HG03196 (cell line): Measurements from ENCODE around the gene WAS.
"Not testable (repeated sequence)": the region's sequence is repeated elsewhere in the genome, so short reads cannot be mapped to it uniquely, and the experiment has no call there.

Source experiments
- ATAC-seq: cut with Tn5 transposase; IDR thresholded peaks from one replicate; pipeline ENCODE4 v1.9.1; 2021; ENCODE audit not compliant: unreplicated experiment

Gene WAS

DNA sequence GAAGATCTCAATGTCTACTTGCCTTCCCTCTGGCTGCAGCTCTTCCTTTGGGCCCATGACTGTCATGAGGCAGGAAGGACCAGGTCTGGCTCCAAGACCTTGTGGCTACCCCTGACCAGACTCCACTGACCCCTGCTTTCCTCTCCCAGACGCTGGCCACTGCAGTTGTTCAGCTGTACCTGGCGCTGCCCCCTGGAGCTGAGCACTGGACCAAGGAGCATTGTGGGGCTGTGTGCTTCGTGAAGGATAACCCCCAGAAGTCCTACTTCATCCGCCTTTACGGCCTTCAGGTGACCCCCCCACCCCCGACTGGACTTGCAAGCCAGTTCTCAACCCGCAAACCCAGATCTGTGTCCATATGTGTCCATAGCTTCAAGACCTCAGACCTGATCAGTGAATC, 535 bp downstream of the WAS start:
- ATAC-seq = no peak

DNA sequence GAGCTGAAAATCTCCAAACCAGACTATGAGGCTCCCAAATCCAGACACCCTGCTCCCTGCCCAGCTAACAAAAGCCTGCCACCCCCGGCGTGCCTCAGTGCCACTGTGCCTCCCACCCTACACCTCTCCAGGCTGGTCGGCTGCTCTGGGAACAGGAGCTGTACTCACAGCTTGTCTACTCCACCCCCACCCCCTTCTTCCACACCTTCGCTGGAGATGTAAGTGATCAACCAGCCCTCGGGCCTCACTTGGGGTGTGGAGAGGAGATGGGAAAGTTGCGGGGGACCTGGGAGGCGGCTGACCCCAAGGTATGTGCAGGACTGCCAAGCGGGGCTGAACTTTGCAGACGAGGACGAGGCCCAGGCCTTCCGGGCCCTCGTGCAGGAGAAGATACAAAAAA, 1.8 kb downstream of the WAS start:
- ATAC-seq = no peak

DNA sequence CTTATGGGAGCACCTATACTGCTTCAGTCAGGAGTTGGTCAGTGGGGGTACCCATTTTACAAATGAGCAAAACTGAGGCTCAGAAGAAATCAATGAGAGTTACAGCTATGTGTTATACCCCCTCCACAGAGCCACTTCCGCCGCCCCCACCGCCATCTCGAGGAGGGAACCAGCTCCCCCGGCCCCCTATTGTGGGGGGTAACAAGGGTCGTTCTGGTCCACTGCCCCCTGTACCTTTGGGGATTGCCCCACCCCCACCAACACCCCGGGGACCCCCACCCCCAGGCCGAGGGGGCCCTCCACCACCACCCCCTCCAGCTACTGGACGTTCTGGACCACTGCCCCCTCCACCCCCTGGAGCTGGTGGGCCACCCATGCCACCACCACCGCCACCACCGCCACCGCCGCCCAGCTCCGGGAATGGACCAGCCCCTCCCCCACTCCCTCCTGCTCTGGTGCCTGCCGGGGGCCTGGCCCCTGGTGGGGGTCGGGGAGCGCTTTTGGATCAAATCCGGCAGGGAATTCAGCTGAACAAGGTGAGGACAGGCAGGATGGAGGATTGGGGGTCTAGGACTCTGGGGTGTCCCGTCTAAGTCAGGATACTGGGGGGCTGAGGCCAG, 5.0 kb downstream of the WAS start:
- no peak for ATAC-seq

- ATAC-seq = no peak
Observed at GRCh38 chrX:48689208-48689920, 5.8 kb downstream of the WAS start.

DNA sequence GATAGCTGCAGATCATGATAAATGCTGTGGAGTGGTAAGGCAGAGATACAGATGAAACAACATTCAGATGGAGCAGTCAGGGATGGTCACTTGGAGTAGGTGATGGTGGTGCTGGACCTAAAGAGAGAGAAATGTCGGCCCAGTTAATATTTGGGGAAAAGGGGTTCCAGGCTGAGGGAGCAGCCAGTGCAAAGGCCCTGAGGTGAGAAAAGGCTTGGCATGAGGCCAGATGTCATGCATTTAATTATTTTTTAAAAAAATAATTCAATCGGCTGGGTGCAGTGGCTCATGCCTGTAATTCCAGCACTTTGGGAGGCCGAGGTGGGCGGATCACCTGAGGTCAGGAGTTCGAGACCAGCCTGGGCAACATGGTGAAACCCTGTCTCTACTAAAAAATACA, 8.1 kb downstream of the WAS start:
- ATAC-seq = not testable (repeated sequence)

DNA sequence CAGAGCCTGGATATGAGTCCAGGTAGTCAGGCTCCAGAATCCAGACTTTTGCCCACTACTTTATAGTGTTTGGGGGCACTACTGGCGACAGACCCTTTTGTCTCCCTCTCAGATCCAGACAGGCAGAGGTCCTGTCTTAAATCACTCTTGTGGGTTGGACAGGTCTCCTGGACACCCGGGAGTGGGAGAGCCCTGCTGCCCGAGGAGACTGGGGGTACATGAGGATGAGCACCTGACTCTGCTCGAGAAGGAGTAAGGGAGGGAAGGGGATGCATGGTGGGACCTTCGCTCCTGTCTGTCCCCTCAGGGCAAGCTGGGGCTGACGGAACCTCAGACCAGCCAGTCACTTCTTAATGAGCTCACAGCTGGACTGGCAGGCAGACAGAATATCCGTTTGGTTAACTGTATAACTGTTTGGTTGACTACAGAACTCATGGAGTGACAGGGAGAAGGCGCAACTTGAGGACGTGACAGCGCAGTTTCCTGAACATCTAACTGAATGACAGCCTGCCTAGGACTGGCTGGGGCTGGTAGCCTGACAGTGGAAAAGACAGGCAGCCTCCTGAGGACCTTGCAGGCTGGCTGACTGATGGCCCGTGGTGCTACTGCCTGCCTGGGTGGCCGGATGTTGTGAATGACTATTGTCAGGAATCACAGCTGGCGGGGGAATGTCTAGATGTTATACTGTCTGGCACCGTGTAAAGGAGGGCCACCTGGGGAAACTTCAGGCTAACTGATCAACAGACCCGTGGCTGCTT, 11.4 kb downstream of the WAS start:
- no peak for ATAC-seq

- ATAC-seq = no peak
Observed at GRCh38 chrX:48695534-48695896, 11.9 kb downstream of the WAS start.

DNA sequence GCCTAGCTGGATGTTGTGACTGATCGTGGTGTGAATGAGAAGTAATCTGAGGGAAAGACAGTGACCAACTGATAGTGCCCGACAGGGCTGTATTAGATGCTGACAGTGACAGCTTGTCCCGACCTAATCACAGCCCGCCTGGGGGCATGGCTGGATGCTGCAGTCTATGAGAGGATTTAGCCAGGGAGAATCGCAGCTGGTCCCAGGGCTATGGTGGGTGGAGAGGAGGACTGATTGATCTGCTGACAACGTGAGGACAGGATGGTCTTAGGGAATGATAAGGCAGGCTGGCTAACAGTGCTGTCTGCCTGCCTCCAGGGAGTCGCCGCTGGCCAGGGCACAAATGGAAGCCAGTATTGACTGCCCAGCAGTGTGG, 12.3 kb downstream of the WAS start:
- ATAC-seq = peak; percentile 5

GRCh38 chrX:48696301-48696908, 12.8 kb downstream of the WAS start, which contains the start of gene SUV39H1:
Gene SUV39H1 (plus strand): TSS chrX:48696734. CDS start chrX:48696785, 51 bp downstream.
- peak; percentile 84 for ATAC-seq

- peak; percentile 13 for ATAC-seq
Observed at GRCh38 chrX:48696909-48697727, 13.5 kb downstream of the WAS start.

GRCh38 chrX:48698306-48698705, 14.7 kb downstream of the WAS start:
- no peak for ATAC-seq

- ATAC-seq = no peak
Observed at GRCh38 chrX:48700246-48700645, 16.6 kb downstream of the WAS start.

DNA sequence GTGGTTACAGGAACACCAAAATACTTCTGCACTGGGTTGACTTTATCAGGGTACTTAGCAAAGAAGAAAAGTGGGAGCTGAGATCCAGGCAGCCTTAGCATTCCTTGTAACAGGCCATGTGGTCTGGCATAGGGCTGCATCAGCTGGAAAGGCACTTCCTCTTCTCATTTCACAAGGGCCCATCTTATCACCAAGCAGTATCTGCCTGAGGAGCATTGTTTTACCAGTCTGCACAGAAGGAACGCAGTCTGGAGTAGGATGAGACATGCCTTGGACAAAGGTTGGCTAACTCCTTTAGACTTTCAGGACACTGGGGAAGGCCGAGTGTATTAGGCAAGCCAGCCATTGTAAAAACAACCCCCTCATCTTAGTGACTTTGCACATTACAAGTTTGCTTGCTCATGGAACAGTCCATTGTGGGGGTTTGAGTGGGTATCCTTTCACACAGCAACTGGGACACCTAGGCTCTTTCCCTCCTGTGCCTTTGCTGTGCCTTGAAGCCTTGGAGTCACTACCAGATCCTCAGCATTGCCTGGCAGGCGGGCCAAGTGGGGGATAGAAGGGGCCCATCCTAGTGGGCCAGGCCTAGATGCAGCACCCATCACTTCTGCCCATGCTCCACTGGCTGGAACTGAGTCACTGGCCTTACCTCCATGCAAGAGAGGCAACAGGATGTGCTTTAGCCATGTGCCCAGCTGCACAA, 17.5 kb downstream of the WAS start:
- no peak for ATAC-seq

DNA sequence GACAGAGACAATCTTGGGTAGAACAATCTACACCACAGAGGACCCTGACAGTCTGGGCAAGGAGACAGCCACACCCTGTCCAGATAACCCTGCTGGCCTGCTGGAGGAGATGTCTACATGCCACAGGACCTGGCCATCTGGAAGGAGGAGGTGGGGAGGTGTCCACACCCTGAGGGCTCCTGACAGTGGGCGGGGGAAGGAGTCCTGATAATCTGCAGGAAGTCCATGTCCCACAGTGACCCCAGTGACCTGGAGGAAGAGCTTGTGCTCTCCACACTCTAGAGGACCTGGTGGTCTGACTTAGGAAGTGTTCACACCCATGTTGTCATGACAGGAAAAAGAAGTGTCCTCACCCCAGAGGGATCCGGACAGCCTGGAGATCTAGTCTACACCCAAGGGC, 18.4 kb downstream of the WAS start:
- no peak for ATAC-seq

DNA sequence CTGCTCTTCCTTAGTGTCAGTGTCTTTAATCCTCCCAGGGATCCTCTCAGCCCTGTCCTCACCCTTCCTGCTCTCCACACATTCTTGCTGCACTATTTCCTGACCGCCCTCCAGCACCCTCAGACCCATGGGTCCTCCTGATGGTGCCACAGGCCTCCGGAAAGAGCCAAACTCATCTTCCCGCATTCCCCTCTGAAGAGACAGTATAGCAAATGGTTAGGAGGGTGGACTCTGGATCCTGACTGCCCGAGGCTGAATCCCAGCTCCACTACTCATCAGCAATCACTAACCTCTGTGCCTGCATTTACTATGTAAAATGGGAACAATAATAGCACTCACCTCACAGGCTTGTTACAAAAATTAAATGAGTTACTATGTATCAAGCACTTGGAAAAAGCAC, 19.1 kb downstream of the WAS start:
- ATAC-seq = no peak

- no peak for ATAC-seq
Observed at GRCh38 chrX:48703228-48703627, 19.6 kb downstream of the WAS start.

GRCh38 chrX:48703642-48704481, 20.3 kb downstream of the WAS start:
- no peak for ATAC-seq

DNA sequence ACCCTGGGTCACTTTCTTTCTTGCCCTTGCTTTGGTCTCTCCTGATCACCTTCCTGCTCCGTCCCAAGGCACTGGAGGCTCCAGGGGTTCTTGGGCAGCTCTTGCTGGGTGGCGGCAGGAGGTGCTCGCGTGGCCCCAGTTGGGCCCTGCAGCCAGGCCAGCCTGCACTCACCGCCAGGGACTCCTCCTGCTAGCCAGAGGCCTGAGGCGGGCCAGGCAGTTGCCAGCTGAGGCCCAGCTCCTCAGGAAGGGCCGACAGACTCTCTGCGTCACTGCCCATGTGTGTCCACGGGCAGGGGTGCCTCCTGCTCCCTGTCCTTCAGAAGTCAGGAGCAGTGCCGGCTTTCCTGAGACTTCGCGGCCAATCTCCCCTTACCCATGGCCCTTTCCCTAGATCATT, 22.3 kb downstream of the WAS start:
- no peak for ATAC-seq

- ATAC-seq = no peak
Observed at GRCh38 chrX:48709522-48710112, 26.0 kb downstream of the WAS start.
